Limb (tissue), 2 donors: Measurements from ENCODE around the gene MIA3.
"Not testable (repeated sequence)": the region's sequence is repeated elsewhere in the genome, so short reads cannot be mapped to it uniquely, and the experiment has no call there.

Experiments
- DNase-seq, 2 donors: peaks; one replicate each; pipeline ENCODE4 v3.0.0-alpha.2; 2016; ENCODE audit errors: extremely low spot score in 2 of 2

MIA3 gene, protein sequence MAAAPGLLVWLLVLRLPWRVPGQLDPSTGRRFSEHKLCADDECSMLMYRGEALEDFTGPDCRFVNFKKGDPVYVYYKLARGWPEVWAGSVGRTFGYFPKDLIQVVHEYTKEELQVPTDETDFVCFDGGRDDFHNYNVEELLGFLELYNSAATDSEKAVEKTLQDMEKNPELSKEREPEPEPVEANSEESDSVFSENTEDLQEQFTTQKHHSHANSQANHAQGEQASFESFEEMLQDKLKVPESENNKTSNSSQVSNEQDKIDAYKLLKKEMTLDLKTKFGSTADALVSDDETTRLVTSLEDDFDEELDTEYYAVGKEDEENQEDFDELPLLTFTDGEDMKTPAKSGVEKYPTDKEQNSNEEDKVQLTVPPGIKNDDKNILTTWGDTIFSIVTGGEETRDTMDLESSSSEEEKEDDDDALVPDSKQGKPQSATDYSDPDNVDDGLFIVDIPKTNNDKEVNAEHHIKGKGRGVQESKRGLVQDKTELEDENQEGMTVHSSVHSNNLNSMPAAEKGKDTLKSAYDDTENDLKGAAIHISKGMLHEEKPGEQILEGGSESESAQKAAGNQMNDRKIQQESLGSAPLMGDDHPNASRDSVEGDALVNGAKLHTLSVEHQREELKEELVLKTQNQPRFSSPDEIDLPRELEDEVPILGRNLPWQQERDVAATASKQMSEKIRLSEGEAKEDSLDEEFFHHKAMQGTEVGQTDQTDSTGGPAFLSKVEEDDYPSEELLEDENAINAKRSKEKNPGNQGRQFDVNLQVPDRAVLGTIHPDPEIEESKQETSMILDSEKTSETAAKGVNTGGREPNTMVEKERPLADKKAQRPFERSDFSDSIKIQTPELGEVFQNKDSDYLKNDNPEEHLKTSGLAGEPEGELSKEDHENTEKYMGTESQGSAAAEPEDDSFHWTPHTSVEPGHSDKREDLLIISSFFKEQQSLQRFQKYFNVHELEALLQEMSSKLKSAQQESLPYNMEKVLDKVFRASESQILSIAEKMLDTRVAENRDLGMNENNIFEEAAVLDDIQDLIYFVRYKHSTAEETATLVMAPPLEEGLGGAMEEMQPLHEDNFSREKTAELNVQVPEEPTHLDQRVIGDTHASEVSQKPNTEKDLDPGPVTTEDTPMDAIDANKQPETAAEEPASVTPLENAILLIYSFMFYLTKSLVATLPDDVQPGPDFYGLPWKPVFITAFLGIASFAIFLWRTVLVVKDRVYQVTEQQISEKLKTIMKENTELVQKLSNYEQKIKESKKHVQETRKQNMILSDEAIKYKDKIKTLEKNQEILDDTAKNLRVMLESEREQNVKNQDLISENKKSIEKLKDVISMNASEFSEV (N-terminal part only)

DNA sequence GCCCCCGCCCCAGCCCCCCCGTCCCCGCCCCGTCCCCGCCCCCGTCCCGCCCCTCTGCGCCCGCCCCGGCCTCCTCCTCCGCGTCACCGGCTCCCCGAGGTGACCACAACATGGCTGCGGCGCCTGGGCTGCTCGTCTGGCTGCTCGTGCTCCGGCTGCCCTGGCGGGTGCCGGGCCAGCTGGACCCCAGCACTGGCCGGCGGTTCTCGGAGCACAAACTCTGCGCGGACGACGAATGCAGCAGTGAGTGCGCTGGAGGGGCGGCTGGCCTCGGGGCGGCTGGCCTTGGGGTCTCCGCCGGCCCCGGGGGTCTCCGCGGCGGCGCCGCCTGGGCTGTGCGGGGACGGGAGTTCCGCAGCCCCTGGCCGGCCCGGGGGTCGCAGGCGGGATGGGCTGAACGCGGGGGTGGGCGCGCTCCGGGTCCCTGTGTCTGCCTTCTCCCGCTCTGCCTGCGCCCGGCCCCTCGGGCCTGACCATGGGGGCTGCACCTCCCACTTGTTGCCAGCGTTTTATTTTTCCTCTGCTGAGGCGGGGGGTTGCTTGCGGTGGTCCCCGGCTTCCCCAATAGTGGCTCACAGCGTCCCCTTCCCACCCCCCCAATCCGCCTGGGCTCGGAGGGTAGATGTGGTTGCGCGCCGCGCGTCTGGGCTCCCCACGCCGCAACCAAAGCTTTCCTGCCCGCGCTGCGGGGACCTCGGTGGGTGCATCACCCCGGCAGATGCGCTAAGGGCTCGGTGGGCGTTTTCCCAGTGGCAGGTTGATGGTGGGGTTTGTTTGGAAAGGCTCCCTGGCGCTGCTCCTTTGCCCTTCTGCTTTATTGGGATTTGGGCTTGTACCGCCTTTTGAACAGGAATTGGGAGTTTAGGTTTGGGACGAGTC, at the start of gene MIA3:
Gene MIA3 (plus strand): TSS at position 97 of the 879 bp plus-strand sequence. CDS start 14 bp downstream, at position 111.
- peak; percentile 66 to 67 for DNase-seq

DNA sequence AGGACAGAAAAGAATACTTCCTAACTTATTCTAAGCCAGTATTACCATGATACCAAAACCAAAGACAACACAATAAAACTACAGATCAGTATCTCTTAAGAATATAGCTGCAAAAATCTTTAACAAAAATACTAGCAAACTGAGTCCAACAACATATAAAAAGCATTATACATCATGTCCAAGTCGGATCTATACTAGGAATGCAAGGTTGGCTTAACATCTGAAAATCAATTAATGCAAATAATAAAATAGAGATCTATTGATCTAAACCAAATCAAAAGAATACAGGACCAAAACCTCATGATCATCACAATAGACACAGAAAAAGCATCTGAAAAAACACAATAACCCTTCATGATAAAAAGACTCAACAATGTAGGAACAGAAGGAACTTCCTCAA, 47.1 kb upstream of the MIA3 start:
- DNase-seq: no peak

DNA sequence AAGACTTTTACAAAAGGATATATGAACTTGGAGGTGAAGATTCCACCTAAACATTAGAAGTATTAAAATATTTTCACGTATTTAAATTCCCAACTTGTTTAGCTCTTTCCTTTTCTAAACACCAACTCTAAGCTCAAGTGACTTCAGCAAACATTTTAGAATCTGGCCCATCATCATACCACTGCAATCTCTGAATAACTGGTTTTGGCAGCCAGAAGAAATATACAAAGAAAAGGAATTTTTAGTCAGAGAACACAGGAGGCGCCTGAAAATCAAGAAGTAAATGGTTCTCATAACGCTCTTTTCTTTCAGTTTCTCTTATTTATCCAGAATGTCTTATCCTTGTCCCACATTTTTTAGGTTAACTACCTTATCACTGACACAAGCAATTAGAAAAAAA, 38.6 kb upstream of the MIA3 start:
- DNase-seq: no peak

DNA sequence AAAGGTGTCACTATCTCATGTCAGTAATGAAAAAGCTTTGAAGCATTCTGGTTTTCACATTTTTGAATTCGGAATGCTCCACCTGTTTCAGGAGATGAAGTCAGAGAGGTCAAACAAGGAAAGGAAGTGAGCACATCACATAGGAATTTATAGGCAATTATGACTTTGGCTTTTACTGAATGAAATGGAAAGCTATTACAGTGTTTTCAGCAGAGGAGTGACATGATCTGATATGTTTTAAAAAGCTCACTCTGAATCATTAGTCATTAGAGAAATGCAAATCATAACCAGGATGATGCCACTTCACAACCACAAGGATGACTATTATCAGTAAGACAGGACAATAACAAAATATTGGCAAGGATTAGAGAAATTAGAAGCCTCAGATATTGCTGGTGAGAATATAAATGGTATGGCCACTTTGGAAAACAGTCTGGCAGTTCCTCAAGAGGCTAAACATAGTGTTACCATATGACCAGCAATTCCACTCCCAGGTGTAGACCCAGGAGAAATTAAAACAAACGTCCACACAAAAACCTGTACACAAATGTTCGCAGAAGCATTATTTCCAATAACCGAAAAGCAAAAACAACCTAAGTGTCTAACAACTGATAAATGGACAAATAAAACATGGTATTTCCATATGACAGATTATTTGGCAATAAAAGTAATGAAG, 35.7 kb upstream of the MIA3 start:
- DNase-seq: no peak

DNA sequence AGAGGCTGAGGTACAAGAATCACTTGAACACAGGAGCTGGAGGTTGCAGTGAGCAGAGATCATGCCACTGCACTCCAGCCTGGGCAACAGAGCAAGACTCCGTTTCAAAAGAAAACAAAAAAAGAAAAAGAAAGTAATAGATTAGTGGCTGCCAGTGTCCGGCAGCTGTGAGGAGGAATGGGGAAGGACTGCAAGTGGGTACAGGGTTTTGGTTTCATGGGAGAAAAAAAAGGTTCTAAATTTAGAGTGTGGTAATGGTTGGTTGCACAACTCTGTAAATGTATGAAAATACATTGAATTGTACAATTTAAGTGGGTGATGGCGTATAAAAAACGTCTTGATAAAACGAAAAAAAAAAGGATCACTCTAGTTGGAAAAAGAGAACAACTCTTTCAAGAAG, 34.8 kb upstream of the MIA3 start:
- DNase-seq: no peak

DNA sequence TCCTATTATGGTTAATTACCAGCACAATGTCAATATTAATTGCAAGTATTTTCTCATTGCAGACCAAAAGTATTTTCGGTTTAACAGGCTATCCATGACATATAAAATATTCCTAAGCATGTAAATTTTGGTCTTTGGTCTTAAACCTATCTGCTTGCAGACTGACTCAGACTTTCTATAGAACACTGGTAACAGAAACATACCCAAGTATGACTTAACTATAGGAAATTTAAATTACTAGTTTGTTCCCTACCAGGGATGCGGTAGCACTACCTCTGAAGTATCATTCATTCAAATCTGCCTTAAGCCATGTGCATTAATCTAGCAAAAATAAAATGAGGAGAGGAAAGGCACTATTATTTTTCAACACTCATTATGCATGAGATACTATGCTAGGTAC, 31.1 kb upstream of the MIA3 start:
- no peak for DNase-seq

DNA sequence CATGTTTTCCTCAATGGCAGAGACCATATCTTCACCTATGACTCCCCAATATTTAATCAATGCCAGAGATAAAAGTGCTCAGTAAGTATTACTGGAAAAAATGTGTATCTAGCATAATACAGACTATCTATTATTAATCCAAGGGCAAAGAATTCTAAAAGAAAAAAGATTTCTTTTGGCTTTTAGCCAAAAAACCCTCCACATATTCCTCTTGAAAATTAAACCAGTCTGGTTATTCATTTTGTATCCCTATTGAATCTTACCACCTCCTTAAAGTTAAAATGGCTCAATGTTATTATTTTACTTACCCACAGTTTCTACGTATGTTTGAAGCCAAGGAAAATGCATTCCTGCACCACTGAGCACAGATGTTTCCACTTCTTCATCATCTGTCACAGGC, 29.8 kb upstream of the MIA3 start:
- no peak for DNase-seq

DNA sequence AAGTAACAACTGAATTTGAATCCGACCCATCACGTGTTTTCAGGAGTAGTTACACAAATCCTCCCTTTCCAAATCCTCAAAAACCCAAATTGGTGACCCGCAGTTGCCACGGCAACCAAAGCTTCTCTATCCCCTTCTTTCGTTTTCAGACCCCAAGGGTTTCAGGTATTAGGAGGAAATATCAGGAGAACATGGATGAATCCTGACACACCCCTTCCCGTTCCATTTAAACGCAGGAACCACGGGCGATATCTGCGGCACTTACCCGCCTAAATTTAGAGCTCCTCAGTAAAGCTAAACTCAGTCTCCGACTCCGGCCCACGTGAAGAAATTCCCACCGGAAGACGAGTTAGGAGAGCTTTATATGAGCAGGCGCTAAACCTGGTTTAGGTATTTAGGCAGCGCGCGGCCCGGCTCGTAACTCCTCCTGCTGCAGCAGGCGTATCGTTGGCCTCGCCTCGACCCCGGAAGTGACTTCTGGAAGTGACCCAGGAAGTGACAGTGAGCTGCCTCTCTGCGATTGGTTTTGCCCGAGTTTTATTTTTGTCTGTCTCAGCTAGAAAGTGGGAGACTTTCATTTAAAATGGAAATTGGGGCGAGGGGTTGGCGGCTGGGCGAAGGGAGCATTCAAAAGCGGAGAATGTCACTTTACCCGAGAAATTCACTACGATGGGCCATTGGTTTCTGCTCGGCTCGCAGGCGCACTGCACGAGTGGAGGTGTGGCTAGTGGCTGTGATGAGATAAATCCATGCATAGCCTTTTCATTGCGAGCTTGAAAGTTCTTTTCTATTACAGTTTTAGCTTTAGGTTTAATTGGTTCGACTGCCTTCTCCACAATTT, 28.2 kb upstream of the MIA3 start, which contains the start of gene TAF1A:
Gene TAF1A (minus strand): TSS at position 472 of the 841 bp plus-strand sequence.
- peak; percentile 88 to 91 for DNase-seq

DNA sequence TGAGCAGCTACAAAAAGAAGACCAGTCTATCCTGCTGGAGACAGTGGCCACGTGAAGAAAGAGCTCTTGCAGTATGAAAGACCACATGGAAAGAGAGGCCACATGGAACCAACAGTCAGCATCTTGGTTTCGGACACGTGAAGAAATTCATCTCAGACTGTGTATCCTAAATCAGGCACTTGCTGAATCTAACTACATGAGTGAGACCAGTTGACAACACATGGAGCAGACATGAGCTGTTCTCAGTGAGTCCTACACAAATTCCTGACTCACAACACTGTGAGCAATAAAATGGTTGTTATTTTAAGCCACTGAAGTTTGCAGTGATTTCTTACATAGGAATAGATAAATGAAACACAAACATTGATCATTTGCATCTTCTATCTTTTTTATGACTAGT, 25.7 kb upstream of the MIA3 start:
- no peak for DNase-seq

DNA sequence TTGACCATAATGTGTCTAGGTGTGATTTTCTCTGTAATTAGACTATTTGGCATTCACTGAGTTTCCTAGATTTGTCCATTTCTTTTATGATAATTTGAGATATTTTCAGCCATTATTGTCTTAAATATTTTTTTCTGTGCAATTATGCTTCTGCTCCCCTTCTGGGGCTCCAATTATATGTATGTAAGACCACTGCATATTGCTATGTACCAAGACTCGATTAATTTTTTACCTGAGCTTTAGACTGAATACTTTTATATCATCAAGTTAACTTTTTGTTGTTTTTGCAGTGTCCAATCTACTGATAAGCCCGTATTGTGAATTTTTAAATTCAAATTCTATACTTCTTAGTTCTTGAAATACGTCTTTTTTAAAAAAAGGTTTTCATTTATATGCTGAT, 23.1 kb upstream of the MIA3 start:
- no peak for DNase-seq

DNA sequence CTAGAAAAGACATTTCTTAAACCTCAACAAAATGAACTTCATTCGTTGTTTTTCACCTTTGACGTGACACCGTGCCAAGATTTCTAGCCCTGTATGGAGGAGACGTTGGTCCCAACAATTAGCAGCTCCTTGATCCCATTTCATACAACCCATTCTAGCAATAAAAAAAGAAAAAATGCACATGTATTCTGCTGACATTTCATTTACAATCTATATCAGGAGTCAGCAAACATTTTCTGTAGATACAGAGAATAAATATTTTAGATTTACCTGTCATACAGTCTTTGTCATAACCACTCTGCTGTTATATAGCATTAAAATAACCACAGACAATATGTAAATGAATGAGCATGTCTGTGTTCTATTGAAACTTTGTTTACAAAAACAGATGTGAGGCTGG, 21.2 kb upstream of the MIA3 start:
- no peak for DNase-seq

DNA sequence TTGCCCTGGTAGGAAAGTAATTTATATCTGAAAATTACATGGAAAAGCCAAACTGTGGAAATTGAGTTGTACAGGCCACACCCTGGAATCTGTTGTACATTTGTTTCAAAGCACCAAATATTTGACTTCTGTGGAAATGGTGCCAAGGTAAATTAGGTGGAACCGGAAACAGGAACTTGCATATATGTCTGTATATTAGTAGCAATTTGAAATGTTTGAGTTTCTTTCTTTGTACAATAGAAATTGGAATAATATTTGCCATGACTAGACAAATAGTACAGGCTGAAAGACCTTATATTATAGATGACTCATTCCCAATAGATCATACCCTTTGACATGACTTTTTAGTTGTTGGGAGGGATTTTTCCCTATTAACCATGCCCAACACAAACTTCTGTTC, 17.6 kb upstream of the MIA3 start:
- DNase-seq: no peak

DNA sequence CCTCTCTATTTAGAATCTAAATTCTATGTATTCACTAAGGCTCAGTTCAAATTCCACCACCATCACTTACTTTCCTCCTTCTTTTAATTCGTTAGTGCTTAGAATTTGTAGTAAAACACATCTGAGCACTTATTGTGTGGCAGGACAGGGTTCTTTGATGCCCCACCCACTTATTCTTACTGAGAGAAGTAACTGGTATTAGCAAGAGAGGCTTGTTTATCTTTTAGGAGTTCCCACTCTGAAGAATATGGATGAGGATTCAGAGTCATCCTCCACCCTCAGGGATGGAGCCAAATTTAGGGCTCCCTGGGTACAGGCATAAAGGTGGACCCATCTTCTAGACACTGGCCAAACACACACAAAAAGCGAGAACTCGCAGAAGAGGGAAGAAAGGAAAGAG, 16.6 kb upstream of the MIA3 start:
- no peak for DNase-seq

DNA sequence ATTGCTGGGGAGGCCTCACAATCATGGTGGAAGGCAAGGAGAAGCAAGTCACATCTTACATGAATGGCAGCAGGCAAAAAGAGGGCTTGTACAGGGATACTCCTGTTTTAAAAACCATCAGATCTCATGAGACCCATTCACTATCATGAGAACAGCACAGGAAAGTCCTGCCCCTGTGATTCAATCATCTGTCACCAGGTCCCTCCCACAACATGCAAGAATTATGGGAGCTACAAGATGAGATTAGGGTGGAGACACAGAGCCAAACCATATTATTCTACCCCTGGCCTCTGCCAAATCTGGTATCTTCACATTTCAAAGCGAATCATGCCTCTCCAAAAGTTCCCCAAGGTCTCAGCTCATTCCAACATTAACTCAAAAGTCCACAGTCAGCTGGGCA, 11.1 kb upstream of the MIA3 start:
- no peak for DNase-seq

DNA sequence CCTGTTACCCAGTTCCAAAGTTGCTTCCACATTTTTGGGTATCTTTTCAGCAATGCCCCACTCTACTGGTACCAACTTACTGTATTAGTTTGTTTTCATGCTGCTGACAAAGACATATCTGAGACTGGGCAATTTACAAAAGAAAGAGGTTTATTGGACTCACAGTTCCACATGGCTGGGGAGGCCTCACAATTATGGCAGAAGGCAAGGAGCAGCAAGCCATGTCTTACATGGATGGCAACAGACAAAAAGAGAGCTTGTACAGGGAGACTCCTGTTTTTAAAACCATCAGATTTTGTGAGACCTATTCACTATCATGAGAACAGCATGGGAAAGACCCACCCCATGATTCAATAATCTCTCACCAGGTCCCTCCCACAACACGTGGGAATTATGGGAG, 8.8 kb upstream of the MIA3 start:
- DNase-seq: not testable (repeated sequence)

DNA sequence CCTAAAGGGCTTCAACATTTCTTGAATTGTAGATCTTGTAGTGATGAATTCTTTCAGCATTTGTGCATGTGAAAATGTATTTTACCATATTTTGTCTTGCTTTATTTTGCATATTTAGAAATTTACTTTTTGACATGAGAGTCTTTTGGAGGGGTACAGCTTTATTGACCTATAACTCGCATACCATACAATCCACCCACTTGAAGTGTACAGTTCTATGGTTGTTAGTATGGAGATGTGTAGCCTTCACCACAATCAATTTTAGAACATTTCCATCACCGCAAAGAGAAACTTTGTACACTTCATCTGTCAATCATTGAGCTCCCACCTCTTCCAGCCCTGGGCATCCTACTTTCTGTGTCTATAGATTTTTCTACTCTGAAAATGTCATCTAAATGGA, 7.2 kb upstream of the MIA3 start:
- DNase-seq: no peak

DNA sequence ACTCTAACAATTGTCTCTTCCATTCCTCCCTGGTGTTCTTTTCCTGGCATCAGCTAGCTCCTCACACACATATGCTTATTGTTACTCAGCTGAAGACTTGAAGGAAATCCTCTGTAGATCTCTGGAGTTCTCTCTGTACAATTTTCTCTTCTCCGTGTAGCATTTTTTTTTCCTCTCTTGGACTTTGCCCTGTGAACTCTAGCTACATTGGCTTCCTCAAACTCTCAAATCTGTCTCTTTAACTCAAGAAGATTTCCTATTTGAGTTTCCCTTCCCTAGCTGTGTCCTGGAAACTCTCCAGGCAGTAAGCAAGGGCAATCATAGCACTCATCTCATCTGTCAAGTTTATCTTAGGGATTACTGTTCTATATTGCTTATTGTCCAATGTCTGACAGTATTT, 4.3 kb upstream of the MIA3 start:
- no peak for DNase-seq

DNA sequence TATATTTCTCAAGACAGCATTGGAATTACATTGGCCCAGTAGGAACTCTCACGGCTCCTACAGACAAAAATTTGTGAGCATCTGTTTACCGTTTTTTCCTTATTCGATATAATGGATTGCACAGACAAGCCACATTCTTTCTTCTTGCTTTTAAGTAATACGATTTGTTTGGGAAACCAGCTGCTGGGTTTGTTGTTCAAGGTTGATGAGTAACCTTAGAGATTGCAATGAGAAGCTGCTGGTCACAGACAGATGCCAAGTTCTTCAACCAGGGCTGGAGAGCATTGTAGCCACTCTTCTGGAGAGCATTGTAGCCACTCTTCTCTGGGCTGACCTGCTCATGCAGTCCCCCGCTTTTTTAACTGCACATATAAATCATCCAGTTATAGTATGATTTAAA, 1.4 kb upstream of the MIA3 start:
- peak in 1 of 2 donors; percentile 41 for DNase-seq

DNA sequence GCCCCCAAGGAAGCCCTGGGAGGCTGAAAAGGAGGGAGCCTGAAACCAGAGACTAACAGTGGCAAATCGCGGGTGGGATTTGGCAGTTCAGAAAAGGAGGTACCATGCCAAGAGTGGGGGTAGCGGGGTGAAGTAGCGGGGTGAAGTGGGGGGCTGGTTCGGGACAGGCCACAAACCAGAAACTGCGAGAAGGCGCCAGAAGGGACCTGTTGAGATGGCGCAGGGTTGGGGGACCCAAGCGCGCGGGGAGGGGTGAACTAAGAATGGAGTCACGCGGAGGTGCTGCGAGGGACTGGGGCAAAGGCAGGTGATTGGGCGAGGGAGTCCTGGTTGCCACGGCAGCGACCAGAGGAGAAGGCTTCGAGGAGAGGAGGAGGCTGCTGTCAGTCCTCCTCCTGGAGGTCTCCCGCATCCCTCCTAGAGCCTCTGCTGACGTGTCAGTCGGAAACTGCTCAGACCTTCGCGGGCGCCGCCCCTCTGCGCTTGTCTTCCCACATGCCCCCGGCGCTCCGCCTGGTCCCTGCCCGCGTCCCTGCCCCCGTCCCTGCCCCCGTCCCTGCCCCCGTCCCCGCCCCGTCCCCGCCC, 438 bp upstream of the MIA3 start:
- peak; percentile 93 to 97 for DNase-seq
